Stomach (tissue), 9 donors: ENCODE data around the gene HCFC1. TPM values are rescaled to one million over a fixed set of nuclear protein-coding genes. Genes with fewer than 3 reads are reported as not detected.

Experiments
- DNase-seq, 2 donors: peaks; one replicate each; pipeline versions ENCODE4 v3.0.0 to v3.0.0-alpha.2; 2013 to 2019
- H3K27ac ChIP-seq, 5 donors: fragments of 200-600 bp in 4 of 5; sonication (generic) in 4 of 5; one replicate each; pipeline ENCODE4 v1.5.1; 2013 to 2019; ENCODE audit warnings: mild to moderate bottlenecking in 1 of 5, moderate library complexity in 1 of 5
- H3K27me3 ChIP-seq, 3 donors: fragments of 200-600 bp; sonication (generic); one replicate each; pipeline ENCODE4 v1.5.1; 2017 to 2019; ENCODE audit warnings: mixed run types in 1 of 3
- H3K36me3 ChIP-seq, 4 donors: fragments of 200-600 bp; sonication (generic); 1 replicate in 3 of 4; 2 replicates in 1 of 4; pipeline ENCODE4 v1.5.1; 2016 to 2019
- H3K4me1 ChIP-seq, 4 donors: fragments of 200-600 bp; sonication (generic); one replicate each; pipeline ENCODE4 v1.5.1; 2016 to 2019
- H3K4me3 ChIP-seq, 4 donors: fragments of 200-600 bp; sonication (generic) in 3 of 4; one replicate each; pipeline ENCODE4 v1.5.1; 2016 to 2019; ENCODE audit warnings: mild to moderate bottlenecking in 1 of 4
- H3K9me3 ChIP-seq, 4 donors: fragments of 200-600 bp; sonication (generic); one replicate each; pipeline ENCODE4 v1.5.1; 2016 to 2019
- EP300 ChIP-seq: sonication (generic); formaldehyde crosslinking; IDR thresholded peaks from one replicate; pipeline ENCODE4 v1.6.1; 2017; ENCODE audit warnings: antibody characterized with exemption
- POLR2A ChIP-seq, 4 donors: fragments of 450-650 bp; IDR thresholded peaks; one replicate each; pipeline ENCODE4 v1.6.1; 2016; ENCODE audit warnings: antibody characterized with exemption in 4 of 4, control low read depth in 2 of 4, mild to moderate bottlenecking in 1 of 4, moderate library complexity in 1 of 4
- POLR2AphosphoS5 ChIP-seq, 3 donors: sonication (generic); formaldehyde crosslinking; IDR thresholded peaks; one replicate each; pipeline ENCODE4 v1.6.1; 2016; ENCODE audit warnings: antibody characterized with exemption in 3 of 3
- WGBS, 5 donors: extraction: QIAGEN DNeasy Blood & Tissue Kit in 3 of 5; methylation state at CpG; one replicate each; pipeline versions ENCODE4 v1.1.5 to v1.1.7; 2013 to 2018; 5-methylcytosine and 5-hydroxymethylcytosine counted together
- intact Hi-C: fragments of 100-400 bp; cut with DNase I; formaldehyde crosslinking; loops from one replicate; pipeline ENCODE4 v1.15.1; 2023; ENCODE audit warnings: low total_unique reads
- polyA plus RNA-seq, 3 donors: library from polyadenylated mRNA; stranded (reverse); fragments of 200-250 nt; gene quantifications; one replicate each; pipeline ENCODE4 v1.2.3, GENCODE V29; 2013
- total RNA-seq, 5 donors: library from RNA; depleted of rRNA; stranded (reverse); fragments of >200 nt; gene quantifications; one replicate each; pipeline versions ENCODE4 v1.1.0 to v1.2.3, GENCODE V29; 2014 to 2016
- TF ChIP-seq, protein P1 (sequence below), 7 experiments: fragments of 450-650 bp in 4 of 7; fragments of 200-600 bp in 3 of 7; sonication (generic) in 3 of 7; IDR thresholded peaks; one replicate each; pipeline ENCODE4 v1.5.1; 2016 to 2019; ENCODE audit warnings: antibody characterized with exemption in 7 of 7, control low read depth in 2 of 7, mild to moderate bottlenecking in 1 of 7
- donor health status: healthy with polysubstance abuse.
- donor health status: Bipolar disorder and iron deficiency.
- donor health status: healthy.

The HCFC1 gene
- total and polyA plus RNA-seq, 8 donors: 9.0 to 61.6 (median 17.8) TPM

DNA sequence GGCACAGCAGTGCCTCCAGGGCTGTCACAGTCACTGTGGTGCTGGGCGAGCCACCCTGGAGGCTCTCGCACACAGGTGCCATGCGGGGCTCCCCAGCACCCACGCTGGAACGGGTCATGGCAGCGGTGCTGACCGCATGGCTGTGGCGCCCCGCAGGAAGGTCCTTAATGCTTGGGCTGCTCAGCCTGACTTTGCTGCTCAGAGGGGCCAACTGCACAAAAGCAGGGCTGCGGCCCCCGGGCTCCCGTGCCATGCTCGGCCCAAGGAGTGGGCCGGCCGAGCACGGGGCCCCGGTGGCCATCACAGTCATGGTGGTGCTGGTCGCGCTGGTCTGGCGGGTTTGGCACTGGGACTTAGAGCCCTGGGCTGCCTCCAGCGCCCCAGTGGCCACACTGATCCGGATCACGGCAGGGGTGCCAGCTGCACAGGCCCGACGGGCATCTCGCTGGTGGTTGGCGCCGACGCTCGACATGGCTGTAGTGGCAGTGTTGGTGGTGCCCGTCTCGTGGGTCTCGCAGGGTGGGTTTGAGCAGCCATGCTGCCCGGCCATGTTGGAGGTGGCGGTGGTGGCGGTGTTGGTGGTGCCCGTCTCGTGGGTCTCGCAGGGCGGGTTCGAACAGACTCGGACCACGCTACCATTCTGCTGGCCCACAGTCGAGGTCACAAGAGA lies 16.9 kb downstream of the HCFC1 start:
- Histone ChIP-seq H3K27me3 (peaks cover 0 to 2% (median 0%) of the 10 kb centered on the region in 3 donors), H3K27ac (peak overlapping the region in 2 of 5 donors; percentile 78 to 79), H3K9me3 (no peaks in the 10 kb centered on the region), H3K4me1 (peaks cover 0 to 21% (median 10%) of the 10 kb centered on the region in 4 donors), H3K4me3 (peak overlapping the region in 1 of 4 donors; percentile 3), H3K36me3 (peaks cover 43 to 100% (median 97%) of the 10 kb centered on the region in 4 donors)
- 92 to 99% (median 93%) methylated on average over 25 to 44 of the region's 44 CpGs; no CpG with 5 or more reads in 1 of the 5 donors for WGBS, 5 donors
- TF ChIP-seq POLR2A (IDR thresholded peaks at IDR 0.05): no peak
- TF ChIP-seq POLR2AphosphoS5 (IDR thresholded peaks at IDR 0.05): no peak
- TF ChIP-seq EP300: no peak
- TF ChIP-seq, protein P1, sequence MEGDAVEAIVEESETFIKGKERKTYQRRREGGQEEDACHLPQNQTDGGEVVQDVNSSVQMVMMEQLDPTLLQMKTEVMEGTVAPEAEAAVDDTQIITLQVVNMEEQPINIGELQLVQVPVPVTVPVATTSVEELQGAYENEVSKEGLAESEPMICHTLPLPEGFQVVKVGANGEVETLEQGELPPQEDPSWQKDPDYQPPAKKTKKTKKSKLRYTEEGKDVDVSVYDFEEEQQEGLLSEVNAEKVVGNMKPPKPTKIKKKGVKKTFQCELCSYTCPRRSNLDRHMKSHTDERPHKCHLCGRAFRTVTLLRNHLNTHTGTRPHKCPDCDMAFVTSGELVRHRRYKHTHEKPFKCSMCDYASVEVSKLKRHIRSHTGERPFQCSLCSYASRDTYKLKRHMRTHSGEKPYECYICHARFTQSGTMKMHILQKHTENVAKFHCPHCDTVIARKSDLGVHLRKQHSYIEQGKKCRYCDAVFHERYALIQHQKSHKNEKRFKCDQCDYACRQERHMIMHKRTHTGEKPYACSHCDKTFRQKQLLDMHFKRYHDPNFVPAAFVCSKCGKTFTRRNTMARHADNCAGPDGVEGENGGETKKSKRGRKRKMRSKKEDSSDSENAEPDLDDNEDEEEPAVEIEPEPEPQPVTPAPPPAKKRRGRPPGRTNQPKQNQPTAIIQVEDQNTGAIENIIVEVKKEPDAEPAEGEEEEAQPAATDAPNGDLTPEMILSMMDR (IDR thresholded peaks at IDR 0.05): no peak
- no peak for DNase-seq
- intact Hi-C loops: loop anchor here (5.0 kb wide), 1 partner anchor 192 kb away; the partner anchor contains the start of gene PLXNB3

DNA sequence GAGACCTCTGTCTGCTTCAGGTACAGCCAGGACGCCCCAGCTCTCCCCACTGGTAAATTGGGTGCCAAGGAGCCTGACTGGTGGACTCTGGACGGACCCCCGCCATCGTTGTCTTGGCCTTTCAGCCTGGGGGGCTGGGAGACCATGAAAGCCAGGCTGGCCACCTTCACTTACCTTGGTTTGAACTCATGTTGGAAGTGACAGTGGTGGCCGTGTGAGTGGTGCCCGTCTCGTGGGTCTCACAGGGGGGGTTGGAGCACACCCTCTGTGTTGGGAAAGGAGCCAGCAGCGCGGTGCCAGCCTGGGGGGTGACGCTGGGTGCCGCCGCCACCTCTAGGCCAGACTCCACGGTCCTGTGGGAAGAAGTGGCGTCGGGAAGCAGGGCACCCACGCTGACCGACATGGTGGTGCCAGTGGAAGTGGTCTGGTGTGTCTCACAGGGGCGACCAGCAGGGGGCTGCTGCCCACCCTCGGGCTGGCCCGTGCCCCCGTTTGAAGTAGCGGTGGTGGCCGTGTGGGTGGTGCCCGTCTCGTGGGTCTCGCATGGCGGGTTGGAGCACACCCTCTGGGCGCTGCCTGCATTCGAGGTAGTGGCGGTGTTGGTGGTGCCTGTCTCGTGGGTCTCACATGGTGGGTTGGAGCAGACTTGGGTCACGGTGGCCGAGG lies 17.6 kb downstream of the HCFC1 start:
- DNase-seq: no peak

GRCh38 chrX:153953342-153953830 lies 18.2 kb downstream of the HCFC1 start:
- H3K36me3 ChIP-seq: peaks cover 38 to 100% (median 97%) of the 10 kb centered on the region in 4 donors
- peaks cover 0 to 34% (median 10%) of the 10 kb centered on the region in 4 donors for H3K4me1 ChIP-seq
- no peaks in the 10 kb centered on the region for H3K9me3 ChIP-seq
- no peaks in the 10 kb centered on the region for H3K27me3 ChIP-seq
- H3K4me3 ChIP-seq: peak overlapping the region in 2 of 4 donors; percentile 3 to 13
- peak overlapping the region in 4 of 5 donors; percentile 29 to 79 (median 73) for H3K27ac ChIP-seq
- peak; percentile 79 to 86 for DNase-seq
- no peak for TF ChIP-seq EP300
- TF ChIP-seq, protein P1 (IDR thresholded peaks at IDR 0.05): peak in 5 of 7 experiments; percentile 87 to 99 (median 97)
- TF ChIP-seq POLR2AphosphoS5 (IDR thresholded peaks at IDR 0.05): peak in 2 of 3 donors; percentile 21 to 66
- no peak for TF ChIP-seq POLR2A (IDR thresholded peaks at IDR 0.05)
- WGBS, 5 donors: 25 to 60% (median 30%) methylated on average over 2 to 33 of the region's 33 CpGs
- intact Hi-C loops: loop anchor here (5.0 kb wide), 1 partner anchor 191 kb away; the partner anchor contains the start of gene PLXNB3

More for the DNA sequence above, 17.6 kb downstream of the HCFC1 start:
- Histone ChIP-seq H3K9me3 (no peaks in the 10 kb centered on the region), H3K27ac (peak overlapping the region in 4 of 5 donors; percentile 11 to 79 (median 73)), H3K36me3 (peaks cover 38 to 100% (median 97%) of the 10 kb centered on the region in 4 donors), H3K27me3 (no peaks in the 10 kb centered on the region), H3K4me1 (peaks cover 0 to 28% (median 10%) of the 10 kb centered on the region in 4 donors), H3K4me3 (peak overlapping the region in 2 of 4 donors; percentile 3 to 13)
- WGBS, 5 donors: 60 to 84% (median 78%) methylated on average over 2 to 33 of the region's 33 CpGs
- intact Hi-C loops: loop anchor here (5.0 kb wide), 1 partner anchor 192 kb away; the partner anchor contains the start of gene PLXNB3
- TF ChIP-seq EP300 (no peak), POLR2A (IDR thresholded peaks at IDR 0.05) (no peak), POLR2AphosphoS5 (IDR thresholded peaks at IDR 0.05) (no peak)
- TF ChIP-seq, protein P1 (IDR thresholded peaks at IDR 0.05): no peak
